Caki2 (cell line): ENCODE measurements around the gene SLC25A31. TPM values are rescaled to one million over a fixed set of nuclear protein-coding genes. Genes with fewer than 3 reads are reported as not detected.

Experiments used
- DNase-seq: peaks from one replicate; pipeline ENCODE4 v3.0.0-alpha.2; 2015; ENCODE audit warnings: low read depth
- in situ Hi-C: cut with HindIII; loops from 2 replicates; pipeline ENCODE4 v1.10.0; 2016; ENCODE audit warnings: low sequenced_read_pairs, low pct_unique_long_range_greater_than_20kb, mixed read lengths
- total RNA-seq: library from RNA; depleted of rRNA; stranded (reverse); fragments of >200 nt; shearing (Covaris generic); gene quantifications from 2 replicates; pipeline ENCODE4 v1.2.3, GENCODE V29; 2014; ENCODE audit warnings: low replicate concordance; rRNA removed

The SLC25A31 gene
- total RNA-seq, 1 experiment from 2014 or later, result not detected

- in situ Hi-C loops, result no loop called here
- DNase-seq, result no peak
These were observed 92.2 kb downstream of the SLC25A31 start for GRCh38 chr4:127822430-127822829.

Other genes with a start within 250 kb of the SLC25A31 start
- gene INTU, start 97.4 kb upstream of the SLC25A31 start, total RNA-seq, result 1.0 and 5.0 TPM in 2 replicates
- gene HSPA4L, start 51.9 kb downstream of the SLC25A31 start, total RNA-seq, result 16.2 and 17.7 TPM in 2 replicates
- gene PLK4, start 150.5 kb downstream of the SLC25A31 start, total RNA-seq, result 11.5 and 13.5 TPM in 2 replicates
- gene MFSD8, start 234.8 kb downstream of the SLC25A31 start, total RNA-seq, result 14.9 and 15.9 TPM in 2 replicates
- 2.6 and 6.4 TPM in 2 replicates for gene ABHD18, start 235.0 kb downstream of the SLC25A31 start, total RNA-seq